Prostate gland (tissue), 2 donors: ENCODE measurements around the gene PXMP4. TPM values are rescaled to one million over a fixed set of nuclear protein-coding genes. Genes with fewer than 3 reads are reported as not detected.

Experiments
- DNase-seq: peaks from one replicate; pipeline ENCODE4 v3.0.0-alpha.2; 2019; ENCODE audit warnings: low spot score
- H3K27ac ChIP-seq, 2 donors: fragments of 200-600 bp; sonication (generic); 2 replicates each; pipeline ENCODE4 v1.5.1; 2017 to 2019
- H3K27me3 ChIP-seq: fragments of 200-600 bp; sonication (generic); replicated peaks from 2 replicates; pipeline ENCODE4 v1.5.1; 2019; ENCODE audit not compliant: insufficient read depth
- H3K36me3 ChIP-seq, 2 donors: fragments of 200-600 bp; sonication (generic); 1 replicate in 1 of 2; 2 replicates in 1 of 2; pipeline versions ENCODE4 v1.5.1 to v1.8.1; 2017 to 2019
- H3K4me1 ChIP-seq: fragments of 200-600 bp; sonication (generic); replicated peaks from 2 replicates; pipeline ENCODE4 v1.5.1; 2019
- H3K4me3 ChIP-seq, 2 donors: fragments of 200-600 bp; sonication (generic); 2 replicates each; pipeline ENCODE4 v1.5.1; 2017 to 2019
- H3K9me3 ChIP-seq: fragments of 200-600 bp; sonication (generic); 2 replicates; pipeline ENCODE4 v1.5.1; 2017
- POLR2A ChIP-seq: fragments of 450-650 bp; IDR thresholded peaks from one replicate; pipeline ENCODE4 v1.6.1; 2016; ENCODE audit warnings: antibody characterized with exemption, mild to moderate bottlenecking
- POLR2AphosphoS5 ChIP-seq: sonication (generic); formaldehyde crosslinking; IDR thresholded peaks from one replicate; pipeline ENCODE4 v1.6.1; 2017; ENCODE audit warnings: antibody characterized with exemption
- WGBS: methylation state at CpG from one replicate; pipeline ENCODE4 v1.1.5; 2018; 5-methylcytosine and 5-hydroxymethylcytosine counted together
- intact Hi-C: fragments of 100-400 bp; cut with DNase I; formaldehyde crosslinking; loops from one replicate; pipeline ENCODE4 v1.14.2; 2022
- total RNA-seq, 2 donors: library from RNA; depleted of rRNA; stranded (reverse); fragments of >200 nt; gene quantifications; one replicate each; pipeline ENCODE4 v1.1.0, GENCODE V29; 2016
- TF ChIP-seq, protein P1 (sequence below), 4 experiments: fragments of 200-600 bp in 2 of 4; fragments of 450-650 bp in 2 of 4; sonication (generic) in 2 of 4; IDR thresholded peaks; 1 replicate in 3 of 4; 2 replicates in 1 of 4; pipeline ENCODE4 v1.5.1; 2016 to 2019; ENCODE audit warnings: antibody characterized with exemption in 4 of 4, mild to moderate bottlenecking in 2 of 4, moderate library complexity in 2 of 4

Gene PXMP4
- total RNA-seq, 2 donors from 2014 or later, result 13.3 to 25.5 TPM

DNA sequence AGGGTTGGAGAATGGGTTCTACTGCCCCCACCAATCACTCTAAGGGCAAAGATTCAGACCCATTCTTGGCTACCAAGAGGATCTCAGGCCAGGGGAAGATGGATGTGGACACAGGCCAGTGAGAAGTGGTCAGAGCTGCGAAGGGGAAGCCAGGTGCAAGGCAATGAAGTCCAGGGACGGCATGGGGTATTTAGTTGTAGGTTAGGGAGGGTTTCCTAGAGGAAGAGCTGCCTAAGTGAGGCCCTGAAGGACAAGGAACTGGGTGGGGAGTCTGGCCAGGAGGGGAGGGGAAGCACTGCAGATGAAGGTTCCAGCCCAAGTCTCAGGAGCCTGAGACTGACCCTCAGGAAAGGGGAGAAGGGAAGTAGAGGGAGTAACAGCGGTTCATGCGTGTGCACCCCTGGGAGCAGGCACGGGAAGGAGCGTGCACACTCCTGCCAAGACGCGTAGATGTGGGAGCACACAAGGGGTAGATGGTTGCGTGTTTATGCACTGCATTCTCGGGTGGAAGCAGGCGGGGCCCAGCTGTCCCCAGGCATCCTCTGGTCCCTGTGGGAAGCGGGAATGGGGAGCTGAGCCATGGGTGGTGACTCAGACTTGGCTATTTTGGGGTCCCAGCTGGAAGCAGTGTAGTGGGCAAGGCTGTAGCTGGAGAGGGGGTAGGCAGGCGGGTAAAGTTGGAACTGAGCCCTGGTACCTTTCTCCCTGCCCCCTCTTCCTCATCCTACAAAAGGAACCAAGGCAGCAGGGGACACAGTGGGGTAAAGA lies 50.1 kb downstream of the PXMP4 start:
- Histone ChIP-seq H3K4me3 (no peak overlapping the region), H3K36me3 (no peaks in the 10 kb centered on the region), H3K27ac (peak overlapping the region; percentile 90 to 92), H3K9me3 (no peaks in the 10 kb centered on the region), H3K27me3 (no peaks in the 10 kb centered on the region), H3K4me1 (peaks cover 13% of the 10 kb centered on the region)
- TF ChIP-seq, protein P1, sequence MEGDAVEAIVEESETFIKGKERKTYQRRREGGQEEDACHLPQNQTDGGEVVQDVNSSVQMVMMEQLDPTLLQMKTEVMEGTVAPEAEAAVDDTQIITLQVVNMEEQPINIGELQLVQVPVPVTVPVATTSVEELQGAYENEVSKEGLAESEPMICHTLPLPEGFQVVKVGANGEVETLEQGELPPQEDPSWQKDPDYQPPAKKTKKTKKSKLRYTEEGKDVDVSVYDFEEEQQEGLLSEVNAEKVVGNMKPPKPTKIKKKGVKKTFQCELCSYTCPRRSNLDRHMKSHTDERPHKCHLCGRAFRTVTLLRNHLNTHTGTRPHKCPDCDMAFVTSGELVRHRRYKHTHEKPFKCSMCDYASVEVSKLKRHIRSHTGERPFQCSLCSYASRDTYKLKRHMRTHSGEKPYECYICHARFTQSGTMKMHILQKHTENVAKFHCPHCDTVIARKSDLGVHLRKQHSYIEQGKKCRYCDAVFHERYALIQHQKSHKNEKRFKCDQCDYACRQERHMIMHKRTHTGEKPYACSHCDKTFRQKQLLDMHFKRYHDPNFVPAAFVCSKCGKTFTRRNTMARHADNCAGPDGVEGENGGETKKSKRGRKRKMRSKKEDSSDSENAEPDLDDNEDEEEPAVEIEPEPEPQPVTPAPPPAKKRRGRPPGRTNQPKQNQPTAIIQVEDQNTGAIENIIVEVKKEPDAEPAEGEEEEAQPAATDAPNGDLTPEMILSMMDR (IDR thresholded peaks at IDR 0.05), result no peak
- no peak for TF ChIP-seq POLR2A
- TF ChIP-seq POLR2AphosphoS5, result no peak
- WGBS, result 80% methylated on average over 13 of the region's 13 CpGs
- intact Hi-C loops, result loop anchor here (5.0 kb wide), 1 partner anchor 213 kb away; no protein-coding TSS in a partner anchor
- no peak for DNase-seq

DNA sequence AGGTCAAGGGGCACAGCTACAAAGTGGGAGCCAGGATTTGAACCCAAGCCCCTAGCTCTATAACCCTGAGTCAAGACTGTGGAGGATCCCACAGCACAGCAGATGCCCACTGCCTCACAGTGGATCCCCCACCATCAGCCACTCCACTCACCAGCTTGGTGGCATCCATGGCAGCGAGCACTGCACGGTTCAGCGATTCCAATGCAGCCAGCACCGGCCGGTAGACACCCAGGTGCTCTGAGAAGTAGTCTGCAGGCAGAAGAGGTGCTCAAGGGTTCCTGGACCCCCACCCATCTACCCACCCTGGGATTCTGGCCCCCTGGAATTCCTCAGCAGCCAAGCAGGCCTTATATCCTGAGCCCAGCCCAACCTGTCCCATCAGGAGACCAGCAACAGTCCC lies 50.9 kb downstream of the PXMP4 start:
- no peaks in the 10 kb centered on the region for H3K36me3 ChIP-seq
- H3K27me3 ChIP-seq, result no peaks in the 10 kb centered on the region
- intact Hi-C loops, result loop anchor here (5.0 kb wide), 1 partner anchor 212 kb away; no protein-coding TSS in a partner anchor
- TF ChIP-seq POLR2AphosphoS5, result no peak
- TF ChIP-seq, protein P1 (IDR thresholded peaks at IDR 0.05), result no peak
- no peak for TF ChIP-seq POLR2A
- H3K27ac ChIP-seq, result peak overlapping the region; percentile 90 to 92
- H3K4me3 ChIP-seq, result no peak overlapping the region
- no peaks in the 10 kb centered on the region for H3K9me3 ChIP-seq
- WGBS, result 93% methylated on average over 5 of the region's 5 CpGs
- DNase-seq, result no peak
- peaks cover 13% of the 10 kb centered on the region for H3K4me1 ChIP-seq

DNA sequence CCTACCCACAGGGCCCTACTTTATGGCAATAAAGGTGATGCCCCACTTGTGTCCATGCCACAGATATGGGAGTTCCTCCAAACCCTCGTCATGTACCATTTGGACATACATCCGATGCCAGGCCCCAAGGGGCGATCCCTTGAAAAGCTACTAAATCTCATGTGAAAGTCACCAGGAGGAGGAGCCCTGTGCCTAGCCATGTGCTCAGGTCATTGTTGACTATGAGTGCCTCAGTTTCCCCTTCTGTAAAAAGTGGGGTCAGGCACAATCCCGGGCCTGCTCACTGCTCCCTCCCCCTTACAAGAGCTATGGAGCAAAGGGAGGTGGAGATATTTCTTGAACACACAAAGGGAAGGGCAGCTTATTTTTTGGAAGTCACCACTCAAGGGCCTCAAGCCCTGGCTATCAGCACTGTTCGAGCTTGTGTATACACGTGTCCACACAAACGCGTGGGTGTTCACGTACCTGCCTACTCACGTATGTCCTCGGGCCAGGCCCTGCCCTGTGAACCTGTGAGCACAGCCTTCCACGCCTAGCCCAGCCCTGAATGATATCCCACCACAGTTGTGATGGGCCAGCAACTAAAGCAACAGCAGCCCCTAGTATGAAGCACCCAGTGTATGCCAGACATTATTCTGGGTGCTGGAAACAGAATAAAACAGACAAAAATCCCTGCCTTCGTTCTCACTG lies 51.5 kb downstream of the PXMP4 start:
- Histone ChIP-seq H3K9me3 (no peaks in the 10 kb centered on the region), H3K4me1 (peaks cover 13% of the 10 kb centered on the region), H3K4me3 (no peak overlapping the region), H3K27me3 (no peaks in the 10 kb centered on the region), H3K36me3 (no peaks in the 10 kb centered on the region), H3K27ac (peak overlapping the region; percentile 90 to 92)
- TF ChIP-seq POLR2AphosphoS5 (no peak), POLR2A (no peak)
- TF ChIP-seq, protein P1 (IDR thresholded peaks at IDR 0.05), result no peak
- 82% methylated on average over 12 of the region's 13 CpGs for WGBS
- intact Hi-C loops, result loop anchor here (5.0 kb wide), 1 partner anchor 211 kb away; no protein-coding TSS in a partner anchor
- DNase-seq, result no peak

DNA sequence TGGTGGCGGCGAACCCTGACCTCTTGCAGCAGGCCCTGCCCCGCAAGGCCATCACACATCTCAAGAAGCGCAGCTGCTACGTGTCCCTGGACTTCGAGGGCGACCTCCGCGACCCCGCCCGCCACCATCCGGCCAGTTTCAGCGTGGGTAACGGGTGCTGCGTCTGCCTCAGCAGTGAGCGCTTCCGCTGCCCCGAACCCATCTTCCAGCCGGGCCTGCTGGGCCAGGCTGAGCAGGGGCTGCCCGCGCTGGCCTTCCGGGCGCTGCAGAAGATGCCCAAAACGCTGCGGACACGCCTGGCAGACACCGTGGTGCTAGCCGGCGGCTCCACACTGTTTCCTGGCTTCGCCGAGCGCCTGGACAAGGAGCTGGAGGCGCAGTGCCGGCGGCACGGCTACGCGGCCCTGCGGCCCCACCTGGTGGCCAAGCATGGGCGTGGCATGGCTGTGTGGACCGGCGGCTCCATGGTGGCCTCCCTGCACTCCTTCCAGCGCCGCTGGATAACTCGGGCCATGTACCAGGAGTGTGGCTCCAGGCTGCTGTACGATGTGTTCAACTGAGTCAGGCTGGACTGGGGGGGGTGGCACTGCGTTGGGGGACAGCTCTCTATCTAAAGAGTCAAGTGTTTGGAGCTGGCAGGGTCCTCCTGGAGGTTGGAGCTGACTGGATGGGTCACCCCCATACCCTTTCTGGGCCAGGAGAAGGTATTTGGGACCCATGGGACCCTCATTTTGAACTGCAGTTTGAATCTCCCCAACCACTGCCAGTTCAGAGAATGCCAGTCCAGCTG lies 52.2 kb downstream of the PXMP4 start:
- peak; percentile 57 for TF ChIP-seq POLR2AphosphoS5
- TF ChIP-seq, protein P1 (IDR thresholded peaks at IDR 0.05), result peak; percentile 78 to 99 (median 92)
- TF ChIP-seq POLR2A, result peak; percentile 24
- no peaks in the 10 kb centered on the region for H3K9me3 ChIP-seq
- intact Hi-C loops, result loop anchor here (5.0 kb wide), 1 partner anchor 211 kb away; no protein-coding TSS in a partner anchor
- H3K4me1 ChIP-seq, result peaks cover 13% of the 10 kb centered on the region
- H3K27ac ChIP-seq, result peak overlapping the region; percentile 90 to 91
- H3K4me3 ChIP-seq, result peak overlapping the region; percentile 51 to 53
- 43% methylated on average over 47 of the region's 47 CpGs for WGBS
- no peaks in the 10 kb centered on the region for H3K36me3 ChIP-seq
- peak; percentile 79 for DNase-seq
- H3K27me3 ChIP-seq, result no peaks in the 10 kb centered on the region
